Transverse colon (tissue), 4 donors: Measurements from ENCODE around the gene PRKCA. TPM values are rescaled to one million over a fixed set of nuclear protein-coding genes. Genes with fewer than 3 reads are reported as not detected.

Source experiments
- DNase-seq: peaks from one replicate; pipeline ENCODE4 v3.0.0-alpha.2; 2019
- H3K27ac ChIP-seq, 4 donors: fragments of 200-600 bp; sonication (generic); 2 replicates each; pipeline ENCODE4 v1.5.1; 2016 to 2018; ENCODE audit warnings: inconsistent platforms in 4 of 4
- H3K27me3 ChIP-seq: fragments of 200-600 bp; sonication (generic); 2 replicates; pipeline ENCODE4 v1.5.1; 2017; ENCODE audit warnings: inconsistent platforms
- H3K36me3 ChIP-seq, 4 donors: fragments of 200-600 bp; sonication (generic); 2 replicates each; pipeline ENCODE4 v1.5.1; 2017 to 2019; ENCODE audit warnings: inconsistent platforms in 4 of 4
- H3K4me1 ChIP-seq, 4 donors: fragments of 200-600 bp; sonication (generic); 2 replicates each; pipeline ENCODE4 v1.5.1; 2017 to 2020; ENCODE audit warnings: inconsistent platforms in 4 of 4
- H3K4me3 ChIP-seq, 4 donors: fragments of 200-600 bp; sonication (generic); 1 replicate in 1 of 4; 2 replicates in 3 of 4; pipeline versions ENCODE4 v1.5.1 to v1.6.1; 2017 to 2019; ENCODE audit warnings: inconsistent platforms in 4 of 4
- H3K9me3 ChIP-seq, 2 donors: fragments of 200-600 bp; sonication (generic); 2 replicates each; pipeline ENCODE4 v1.5.1; 2017 to 2019; ENCODE audit warnings: inconsistent platforms in 2 of 2
- CTCF ChIP-seq, 5 experiments: fragments of 200-600 bp in 3 of 5; fragments of 450-650 bp in 2 of 5; sonication (generic) in 3 of 5; IDR thresholded peaks; 1 replicate in 2 of 5; 2 replicates in 3 of 5; pipeline ENCODE4 v1.5.1; 2016 to 2017; ENCODE audit warnings: antibody characterized with exemption in 5 of 5, inconsistent platforms in 3 of 5, mild to moderate bottlenecking in 2 of 5, moderate library complexity in 1 of 5
- EP300 ChIP-seq: sonication (generic); formaldehyde crosslinking; IDR thresholded peaks from one replicate; pipeline ENCODE4 v1.6.1; 2017; ENCODE audit warnings: antibody characterized with exemption, low read depth
- POLR2A ChIP-seq: fragments of 450-650 bp; IDR thresholded peaks from one replicate; pipeline ENCODE4 v1.6.1; 2016; ENCODE audit warnings: antibody characterized with exemption, mild to moderate bottlenecking, moderate library complexity
- POLR2AphosphoS5 ChIP-seq, 3 donors: sonication (generic); formaldehyde crosslinking; IDR thresholded peaks; one replicate each; pipeline ENCODE4 v1.6.1; 2016; ENCODE audit warnings: antibody characterized with exemption in 3 of 3
- WGBS, 2 donors: methylation state at CpG; one replicate each; pipeline ENCODE4 v1.1.5; 2018; ENCODE audit warnings: low coverage in 1 of 2; 5-methylcytosine and 5-hydroxymethylcytosine counted together
- in situ Hi-C, 4 donors: fragments of 200-750 bp; cut with MboI; loops; one replicate each; pipeline versions ENCODE4 v1.15.0 to v1.15.1; 2017; ENCODE audit warnings: low sequenced_read_pairs in 3 of 4, low pct_ligation_motif_present in 1 of 4, low pct_unique_long_range_greater_than_20kb in 1 of 4
- intact Hi-C: fragments of 100-400 bp; cut with DNase I; formaldehyde crosslinking; loops from one replicate; pipeline ENCODE4 v1.15.1; 2023; ENCODE audit warnings: low total_unique reads
- total RNA-seq, 4 donors: library from RNA; depleted of rRNA; stranded (reverse); fragments of >200 nt; gene quantifications; one replicate each; pipeline ENCODE4 v1.1.0, GENCODE V29; 2016

The PRKCA gene
- total RNA-seq, 4 donors from 2014 or later = 16.1 to 49.7 (median 31.7) TPM

- Histone ChIP-seq H3K4me1 (peaks cover 13 to 47% (median 31%) of the 10 kb centered on the region in 4 donors), H3K27me3 (no peaks in the 10 kb centered on the region), H3K27ac (peak overlapping the region in 3 of 4 donors; percentile 55 to 75 (median 61)), H3K4me3 (no peak overlapping the region), H3K36me3 (no peaks in the 10 kb centered on the region), H3K9me3 (no peaks in the 10 kb centered on the region)
- in situ Hi-C loops (no loop called here), intact Hi-C loops (no loop called here)
- 59 to 63% methylated on average over 2 to 5 of the region's 5 CpGs for WGBS, 2 donors
- DNase-seq = no peak
- no peak for TF ChIP-seq POLR2AphosphoS5 (IDR thresholded peaks at IDR 0.05)
- no peak for TF ChIP-seq CTCF (IDR thresholded peaks at IDR 0.05)
- TF ChIP-seq POLR2A = no peak
- TF ChIP-seq EP300 = no peak
These were observed 236.4 kb downstream of the PRKCA start for GRCh38 chr17:66538776-66539175.

- TF ChIP-seq POLR2AphosphoS5 (IDR thresholded peaks at IDR 0.05) (no peak), CTCF (IDR thresholded peaks at IDR 0.05) (no peak), EP300 (no peak), POLR2A (no peak)
- Histone ChIP-seq H3K27me3 (no peaks in the 10 kb centered on the region), H3K27ac (peak overlapping the region; percentile 55 to 75 (median 65)), H3K36me3 (no peaks in the 10 kb centered on the region), H3K9me3 (no peaks in the 10 kb centered on the region), H3K4me1 (peaks cover 13 to 44% (median 29%) of the 10 kb centered on the region in 4 donors), H3K4me3 (no peak overlapping the region)
- DNase-seq = no peak
- WGBS, 2 donors = 33 to 59% methylated on average over 1 to 15 of the region's 17 CpGs
- intact Hi-C loops = no loop called here
- in situ Hi-C loops = no loop called here
These were observed 237.8 kb downstream of the PRKCA start for GRCh38 chr17:66540131-66540781.

- no peak overlapping the region for H3K4me3 ChIP-seq
- H3K27me3 ChIP-seq = no peaks in the 10 kb centered on the region
- peak overlapping the region; percentile 55 to 75 (median 65) for H3K27ac ChIP-seq
- in situ Hi-C loops = no loop called here
- intact Hi-C loops = no loop called here
- 52 to 62% methylated on average over 3 to 8 of the region's 8 CpGs for WGBS, 2 donors
- no peaks in the 10 kb centered on the region for H3K9me3 ChIP-seq
- H3K36me3 ChIP-seq = no peaks in the 10 kb centered on the region
- H3K4me1 ChIP-seq = peaks cover 13 to 44% (median 29%) of the 10 kb centered on the region in 4 donors
- DNase-seq = no peak
- TF ChIP-seq POLR2AphosphoS5 (IDR thresholded peaks at IDR 0.05) (no peak), CTCF (IDR thresholded peaks at IDR 0.05) (no peak), EP300 (no peak), POLR2A (no peak)
These were observed 239.2 kb downstream of the PRKCA start for GRCh38 chr17:66541461-66542128.

- WGBS, 2 donors = 48 to 50% methylated on average over 3 to 4 of the region's 4 CpGs
- Histone ChIP-seq H3K27ac (peak overlapping the region; percentile 55 to 75 (median 65)), H3K27me3 (no peaks in the 10 kb centered on the region), H3K36me3 (no peaks in the 10 kb centered on the region), H3K4me3 (no peak overlapping the region), H3K9me3 (no peaks in the 10 kb centered on the region), H3K4me1 (peaks cover 13 to 51% (median 32%) of the 10 kb centered on the region in 4 donors)
- TF ChIP-seq CTCF (IDR thresholded peaks at IDR 0.05) (no peak), POLR2A (no peak), POLR2AphosphoS5 (IDR thresholded peaks at IDR 0.05) (no peak), EP300 (no peak)
- in situ Hi-C loops = no loop called here
- DNase-seq = no peak
- intact Hi-C loops = no loop called here
These were observed 239.9 kb downstream of the PRKCA start for GRCh38 chr17:66542129-66542966.
